H1 (cell line): ENCODE data around the gene OR10G3. TPM values are rescaled to one million over a fixed set of nuclear protein-coding genes. Genes with fewer than 3 reads are reported as not detected.

ENCODE experiments used
- CTCF ChIP-seq, 3 experiments: IDR thresholded peaks; 1 replicate in 2 of 3; 2 replicates in 1 of 3; pipeline versions ENCODE4 v1.5.1 to v1.6.1; 2011; ENCODE audit warnings: low read length in 3 of 3, mild to moderate bottlenecking in 3 of 3, inconsistent platforms in 2 of 3, low read depth in 1 of 3, moderate library complexity in 1 of 3; ENCODE audit not compliant: insufficient read depth in 1 of 3; ENCODE audit errors: control extremely low read depth in 1 of 3
- SRF ChIP-seq: IDR thresholded peaks from 2 replicates; pipeline ENCODE4 v1.6.1; 2011; ENCODE audit warnings: mild to moderate bottlenecking, low read depth, low read length, moderate library complexity
- polyA plus RNA-seq, 7 experiments: library from polyadenylated mRNA; depleted of rRNA in 3 of 7; stranded (reverse) in 5 of 7; unstranded in 2 of 7; fragments of >200 nt in 5 of 7; fragments of 200-250 nt in 2 of 7; gene quantifications; 1 replicate in 5 of 7; 2 replicates in 1 of 7; 4 replicates in 1 of 7; pipeline versions ENCODE4 v1.2.1 to v1.2.3, GENCODE V29; 2011 to 2013; ENCODE audit warnings: missing spikeins in 2 of 7, mixed read lengths in 2 of 7
- total RNA-seq: library from RNA; stranded (reverse); fragmentation: NEBNext Ultra II Directional; extraction: Animal tissue kit (Norgen Biotek cat#: 25700); gene quantifications from 2 replicates; pipeline ENCODE4 v1.2.1, GENCODE V29; 2021

OR10G3 gene
- total and polyA plus RNA-seq, 2 of the 8 experiments (the other 6 are each of a cell fraction or from before 2014, with no cell fraction given) = not detected

- no peak for TF ChIP-seq CTCF (IDR thresholded peaks at IDR 0.05; ENCODE audit: control extremely low read depth in 1 of 3, insufficient read depth in 1 of 3, low read depth in 1 of 3, low read length in 3 of 3)
- TF ChIP-seq SRF = no peak
Observed at GRCh38 chr14:21524575-21525490, 55.0 kb downstream of the OR10G3 start (continued).
